ENCODE data around the gene EPS8.

EPS8 gene

DNA sequence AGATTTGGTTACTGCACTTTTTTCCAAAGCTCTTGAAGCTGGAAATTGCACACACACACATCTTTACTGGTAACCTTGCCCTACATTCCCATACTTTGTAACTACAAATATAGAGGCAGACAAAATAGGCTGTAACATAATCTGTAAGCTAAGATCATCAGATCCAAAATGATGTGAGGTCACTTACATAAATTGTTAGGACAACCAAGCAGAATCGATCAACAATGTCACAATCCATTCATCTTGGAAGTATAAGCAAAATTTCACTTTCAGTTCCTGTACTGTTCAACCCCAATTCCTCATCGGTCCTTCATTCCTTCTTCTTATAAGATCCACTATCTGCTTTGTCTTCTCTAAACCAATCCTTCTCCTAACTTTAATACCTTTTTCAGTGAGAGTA is 72.6 kb downstream of the EPS8 start:
- TF ChIP-seq, protein P1, sequence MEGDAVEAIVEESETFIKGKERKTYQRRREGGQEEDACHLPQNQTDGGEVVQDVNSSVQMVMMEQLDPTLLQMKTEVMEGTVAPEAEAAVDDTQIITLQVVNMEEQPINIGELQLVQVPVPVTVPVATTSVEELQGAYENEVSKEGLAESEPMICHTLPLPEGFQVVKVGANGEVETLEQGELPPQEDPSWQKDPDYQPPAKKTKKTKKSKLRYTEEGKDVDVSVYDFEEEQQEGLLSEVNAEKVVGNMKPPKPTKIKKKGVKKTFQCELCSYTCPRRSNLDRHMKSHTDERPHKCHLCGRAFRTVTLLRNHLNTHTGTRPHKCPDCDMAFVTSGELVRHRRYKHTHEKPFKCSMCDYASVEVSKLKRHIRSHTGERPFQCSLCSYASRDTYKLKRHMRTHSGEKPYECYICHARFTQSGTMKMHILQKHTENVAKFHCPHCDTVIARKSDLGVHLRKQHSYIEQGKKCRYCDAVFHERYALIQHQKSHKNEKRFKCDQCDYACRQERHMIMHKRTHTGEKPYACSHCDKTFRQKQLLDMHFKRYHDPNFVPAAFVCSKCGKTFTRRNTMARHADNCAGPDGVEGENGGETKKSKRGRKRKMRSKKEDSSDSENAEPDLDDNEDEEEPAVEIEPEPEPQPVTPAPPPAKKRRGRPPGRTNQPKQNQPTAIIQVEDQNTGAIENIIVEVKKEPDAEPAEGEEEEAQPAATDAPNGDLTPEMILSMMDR (IDR thresholded peaks at IDR 0.05; ENCODE audit: low read depth, low read length): no peak

DNA sequence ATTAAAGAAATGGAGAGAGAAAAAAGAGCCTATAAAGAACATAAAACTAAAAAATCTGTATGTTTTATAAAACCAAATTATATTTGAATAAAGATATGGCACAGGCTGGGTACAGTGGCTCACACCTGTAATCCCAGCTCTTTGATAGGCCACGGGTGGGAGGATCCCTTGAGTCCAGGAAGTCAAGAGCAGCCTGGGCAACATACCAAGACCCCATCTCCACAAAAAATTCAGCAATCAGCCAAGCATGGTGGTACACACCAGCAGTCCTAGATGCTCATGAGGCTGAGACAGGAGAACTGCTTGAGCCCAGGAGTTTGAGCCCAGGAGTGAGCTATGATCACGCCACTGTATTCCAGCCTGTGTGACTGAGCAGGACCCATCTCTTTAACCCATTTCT is 74.9 kb downstream of the EPS8 start:
- TF ChIP-seq, protein P1 (IDR thresholded peaks at IDR 0.05; ENCODE audit: low read depth, low read length): no peak
- DNase-seq (ENCODE audit: extremely low read depth, low read depth): no peak

More for the DNA sequence above, 72.6 kb downstream of the EPS8 start:
- no peak for DNase-seq (ENCODE audit: extremely low read depth, low read depth)

DNA sequence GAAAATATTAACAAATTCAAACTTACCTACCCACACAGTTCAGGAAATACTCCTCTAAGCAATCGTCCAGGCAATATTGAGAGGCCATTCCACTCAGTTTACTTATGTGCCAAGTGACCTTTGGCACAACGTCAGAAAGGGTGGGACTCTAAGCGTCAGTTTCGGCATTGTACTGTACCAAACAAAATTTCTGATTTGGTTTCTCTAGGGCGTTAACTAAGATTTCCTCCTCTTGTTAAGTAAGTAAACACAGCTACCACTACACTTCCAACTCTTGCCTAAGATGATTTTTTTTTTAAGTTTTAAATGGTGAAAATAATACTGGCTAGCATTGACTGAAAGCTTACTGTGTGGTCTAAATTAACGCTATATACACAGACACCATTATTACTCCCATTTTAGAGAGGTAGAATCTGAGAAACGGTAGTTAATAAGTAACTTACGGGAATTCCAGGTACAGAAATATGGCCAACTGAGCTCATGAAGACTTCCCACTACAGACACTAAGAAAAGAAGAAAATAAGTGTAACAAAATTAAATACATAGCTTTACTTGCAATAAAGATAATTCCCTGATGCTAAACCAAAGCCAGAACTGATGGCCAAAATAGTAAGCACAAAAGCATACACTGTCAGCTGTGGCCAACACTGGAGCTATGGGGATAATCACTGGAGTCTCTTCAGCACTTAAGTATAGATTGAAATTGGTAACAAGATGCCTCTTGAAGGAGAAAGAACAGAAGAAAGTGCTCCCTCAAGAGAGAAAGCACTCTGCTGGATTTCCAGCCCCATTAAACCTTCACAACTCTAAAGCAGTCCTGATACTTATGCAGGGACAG is 76.1 kb downstream of the EPS8 start:
- DNase-seq (ENCODE audit: extremely low read depth, low read depth): no peak
- TF ChIP-seq, protein P1 (IDR thresholded peaks at IDR 0.05; ENCODE audit: low read depth, low read length): no peak

DNA sequence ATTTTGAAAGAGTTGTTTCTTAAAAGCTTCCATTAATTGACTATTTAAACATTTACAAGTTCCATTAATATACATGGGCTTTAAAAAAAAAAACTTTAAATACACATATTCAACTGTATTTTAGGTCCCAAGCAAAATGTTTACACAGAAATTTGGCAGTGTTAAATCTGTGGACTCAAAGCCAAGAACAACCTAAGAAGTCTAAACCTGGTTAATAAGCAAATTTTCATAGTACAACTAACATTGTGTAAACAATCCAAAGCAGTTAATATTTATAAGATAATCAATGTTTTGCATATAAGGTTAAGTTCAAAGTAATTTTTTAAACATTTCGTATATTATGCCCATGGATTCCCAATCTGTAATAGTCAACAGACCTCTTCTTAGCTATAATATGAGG is 77.0 kb downstream of the EPS8 start:
- no peak for DNase-seq (ENCODE audit: extremely low read depth, low read depth)
- TF ChIP-seq, protein P1 (IDR thresholded peaks at IDR 0.05; ENCODE audit: low read depth, low read length): no peak

DNA sequence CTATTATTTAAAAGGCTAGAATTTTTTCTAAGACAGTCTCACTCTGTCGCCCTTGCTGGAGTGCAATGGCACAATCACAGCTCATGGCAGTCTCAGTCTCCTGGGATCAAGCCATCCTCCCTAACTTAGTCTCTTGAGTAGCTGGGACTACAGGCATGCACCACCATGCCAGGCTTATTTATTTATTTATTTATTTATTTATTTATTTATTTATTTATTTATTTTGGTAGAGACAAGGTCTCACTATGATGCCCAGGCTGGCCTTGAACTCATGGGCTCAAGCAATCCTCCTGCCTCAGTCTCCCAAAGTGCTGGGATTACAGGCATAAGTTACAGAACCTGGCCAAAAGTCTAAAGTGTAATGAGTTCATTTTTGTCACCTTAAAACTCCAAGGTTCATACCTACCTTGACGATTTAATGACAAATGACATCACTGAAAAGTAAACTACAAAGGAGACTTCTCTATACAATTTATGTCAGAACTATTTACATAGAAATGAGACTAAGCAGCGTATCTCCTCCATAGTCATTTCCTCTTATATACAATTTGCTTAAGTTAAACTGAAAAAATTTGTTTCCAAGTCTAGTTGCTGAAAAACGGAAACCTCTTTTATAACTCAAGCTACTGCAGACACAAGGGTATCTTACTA is 78.2 kb downstream of the EPS8 start:
- no peak for DNase-seq (ENCODE audit: extremely low read depth, low read depth)
- TF ChIP-seq, protein P1 (IDR thresholded peaks at IDR 0.05; ENCODE audit: low read depth, low read length): no peak

DNA sequence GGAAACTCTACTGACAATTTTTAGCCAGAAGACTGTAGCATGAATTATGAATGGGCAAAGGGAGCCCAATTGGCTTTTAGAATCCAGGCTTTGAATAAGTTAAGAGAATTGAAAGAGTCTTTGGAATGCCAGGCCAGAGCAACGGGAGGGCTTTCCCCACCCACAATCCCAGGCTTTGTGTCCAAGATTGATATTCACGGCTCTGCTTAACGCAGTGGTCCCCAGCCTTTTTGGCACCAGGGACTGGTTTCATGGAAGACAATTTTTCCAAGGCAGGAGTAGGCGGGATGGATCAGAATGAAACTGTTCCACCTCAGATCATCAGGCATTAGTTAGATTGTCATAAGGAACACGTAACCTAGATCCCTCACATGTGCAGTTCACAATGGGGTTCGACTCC is 79.6 kb downstream of the EPS8 start:
- TF ChIP-seq, protein P1 (IDR thresholded peaks at IDR 0.05; ENCODE audit: low read depth, low read length): no peak
- DNase-seq (ENCODE audit: extremely low read depth, low read depth): no peak

DNA sequence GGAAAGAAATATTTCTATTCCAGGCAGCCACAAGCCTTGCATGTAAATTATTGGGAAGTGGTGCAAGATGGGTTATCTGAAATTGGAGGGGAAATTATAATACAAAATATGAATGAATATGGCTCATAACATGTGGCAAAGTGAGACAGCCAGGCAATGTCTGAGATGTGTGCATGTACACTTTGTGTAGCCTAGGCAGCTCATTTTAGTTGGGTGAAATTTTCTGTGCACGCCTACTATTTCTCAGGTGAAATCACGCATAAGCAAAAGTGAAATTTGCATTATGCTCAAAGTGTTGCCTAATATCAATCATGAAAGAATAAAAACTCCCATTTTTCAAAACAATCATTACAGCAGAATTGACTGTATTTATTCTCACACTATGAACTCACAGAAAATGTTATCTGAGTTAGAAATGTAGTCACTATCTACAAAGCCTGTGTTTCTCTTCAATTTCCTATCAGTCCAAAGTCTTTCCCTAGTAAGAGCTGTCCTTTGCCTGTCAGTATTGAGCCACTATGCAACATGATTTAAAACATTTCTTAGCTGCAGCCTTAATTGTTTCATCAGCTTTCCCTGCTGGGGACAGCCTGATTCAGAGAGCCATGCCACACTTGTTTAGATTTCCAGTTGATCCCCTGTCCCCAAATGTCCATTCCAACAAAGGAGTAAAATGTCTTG is 80.7 kb downstream of the EPS8 start:
- no peak for DNase-seq (ENCODE audit: extremely low read depth, low read depth)
- TF ChIP-seq, protein P1 (IDR thresholded peaks at IDR 0.05; ENCODE audit: low read depth, low read length): no peak
